SU-DHL-6 (cell line): ENCODE measurements around the gene PRDM15.

Experiments
- EZH2phosphoT487 ChIP-seq: fragments of 200-600 bp; sonication (generic), shearing (Covaris generic); conservative IDR thresholded peaks from 2 replicates; pipeline ENCODE4 v1.6.1; 2018; ENCODE audit warnings: mild to moderate bottlenecking, antibody characterized with exemption, low read length, moderate library complexity, mixed read lengths
- TF ChIP-seq, protein P1 (sequence below): fragments of 200-600 bp; sonication (generic); IDR thresholded peaks from one replicate; pipeline ENCODE4 v1.5.1; 2017; ENCODE audit warnings: antibody characterized with exemption, mild to moderate bottlenecking, low read length, moderate library complexity; ENCODE audit not compliant: insufficient read depth, poor library complexity, severe bottlenecking

DNA sequence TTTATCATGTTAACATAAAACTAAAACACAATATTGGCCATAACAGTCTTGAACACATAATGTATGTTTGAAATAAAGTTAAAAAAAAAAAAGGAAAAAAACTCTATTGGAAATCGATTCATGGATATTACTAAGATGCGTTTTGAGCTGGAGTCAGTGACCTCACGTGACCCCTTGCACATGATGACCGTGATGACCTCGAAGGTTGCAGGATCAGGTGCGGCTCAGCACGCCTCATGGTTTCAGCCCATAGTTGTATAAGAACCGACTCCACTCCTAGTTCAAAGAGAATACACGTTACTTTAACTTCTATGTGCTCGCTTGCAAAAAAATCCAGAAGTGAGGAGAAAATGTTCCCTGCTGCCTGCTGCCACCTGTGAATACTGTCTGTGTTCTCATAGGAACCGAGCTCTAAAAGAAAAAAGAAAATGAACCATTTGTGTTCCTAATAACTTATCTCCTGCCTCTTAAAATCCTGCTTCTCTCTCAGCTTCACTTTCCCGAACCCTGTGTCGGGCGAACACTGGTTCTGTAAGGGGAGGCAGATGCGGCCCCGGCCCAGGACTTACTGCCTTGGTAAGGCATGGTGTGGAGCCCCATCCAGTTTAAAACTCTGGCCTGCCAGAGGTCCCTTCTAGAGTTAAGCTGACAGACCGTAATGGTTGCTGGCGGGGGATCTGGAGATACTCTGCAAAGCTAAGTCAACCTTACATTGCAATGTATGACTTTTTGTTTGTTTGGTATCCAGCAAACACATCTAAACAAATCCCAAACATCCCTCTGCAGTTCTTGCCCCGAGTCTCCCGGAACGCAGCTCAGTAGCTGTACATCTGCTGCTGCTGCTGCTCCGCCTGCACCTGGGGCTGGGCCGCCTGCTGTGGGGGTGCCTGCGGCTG, 78.5 kb downstream of the PRDM15 start:
- TF ChIP-seq, protein P1, sequence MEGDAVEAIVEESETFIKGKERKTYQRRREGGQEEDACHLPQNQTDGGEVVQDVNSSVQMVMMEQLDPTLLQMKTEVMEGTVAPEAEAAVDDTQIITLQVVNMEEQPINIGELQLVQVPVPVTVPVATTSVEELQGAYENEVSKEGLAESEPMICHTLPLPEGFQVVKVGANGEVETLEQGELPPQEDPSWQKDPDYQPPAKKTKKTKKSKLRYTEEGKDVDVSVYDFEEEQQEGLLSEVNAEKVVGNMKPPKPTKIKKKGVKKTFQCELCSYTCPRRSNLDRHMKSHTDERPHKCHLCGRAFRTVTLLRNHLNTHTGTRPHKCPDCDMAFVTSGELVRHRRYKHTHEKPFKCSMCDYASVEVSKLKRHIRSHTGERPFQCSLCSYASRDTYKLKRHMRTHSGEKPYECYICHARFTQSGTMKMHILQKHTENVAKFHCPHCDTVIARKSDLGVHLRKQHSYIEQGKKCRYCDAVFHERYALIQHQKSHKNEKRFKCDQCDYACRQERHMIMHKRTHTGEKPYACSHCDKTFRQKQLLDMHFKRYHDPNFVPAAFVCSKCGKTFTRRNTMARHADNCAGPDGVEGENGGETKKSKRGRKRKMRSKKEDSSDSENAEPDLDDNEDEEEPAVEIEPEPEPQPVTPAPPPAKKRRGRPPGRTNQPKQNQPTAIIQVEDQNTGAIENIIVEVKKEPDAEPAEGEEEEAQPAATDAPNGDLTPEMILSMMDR: no peak
- no peak for TF ChIP-seq EZH2phosphoT487
